Natural killer cell (primary cell): Measurements from ENCODE around the gene STARD10. TPM values are rescaled to one million over a fixed set of nuclear protein-coding genes. Genes with fewer than 3 reads are reported as not detected.

ENCODE experiments used
- ATAC-seq, 3 donors: fragments of 150-1000 bp in 2 of 3; fragments of 200-7000 bp in 1 of 3; cut with Tn5 transposase; 1 replicate in 1 of 3; 2 replicates in 2 of 3; pipeline ENCODE4 v1.10.0; 2021; ENCODE audit warnings: mild to moderate bottlenecking in 2 of 3, moderate library complexity in 2 of 3
- DNase-seq, 2 donors: peaks; one replicate each; pipeline versions ENCODE4 v3.0.0 to v3.0.0-alpha.2; 2013 to 2021; ENCODE audit warnings: mixed read lengths in 1 of 2
- H3K27ac ChIP-seq: one replicate; pipeline ENCODE4 v1.5.1; 2013; ENCODE audit warnings: mild to moderate bottlenecking, low read length
- H3K27me3 ChIP-seq: one replicate; pipeline ENCODE4 v1.6.1; 2013; ENCODE audit warnings: low read length; ENCODE audit not compliant: control insufficient read depth, insufficient read depth
- H3K36me3 ChIP-seq: one replicate; pipeline ENCODE4 v1.6.1; 2013; ENCODE audit warnings: low read length; ENCODE audit not compliant: control insufficient read depth, insufficient read depth
- H3K4me1 ChIP-seq: one replicate; pipeline ENCODE4 v1.6.1; 2013; ENCODE audit warnings: low read length; ENCODE audit not compliant: control insufficient read depth, insufficient read depth
- H3K4me3 ChIP-seq: one replicate; pipeline ENCODE4 v1.5.1; 2013; ENCODE audit warnings: low read length
- H3K9me3 ChIP-seq: one replicate; pipeline ENCODE4 v1.6.1; 2013; ENCODE audit warnings: low read length; ENCODE audit not compliant: control insufficient read depth, insufficient read depth
- H3K27ac Mint-ChIP-seq, 2 donors: one replicate each; pipeline ENCODE4 v1.8.0; 2022; ENCODE audit warnings: mild to moderate bottlenecking in 2 of 2, mixed read lengths in 2 of 2, moderate library complexity in 1 of 2
- H3K27me3 Mint-ChIP-seq, 2 donors: one replicate each; pipeline ENCODE4 v1.8.0; 2022; ENCODE audit warnings: low read depth in 2 of 2, mixed read lengths in 2 of 2
- H3K36me3 Mint-ChIP-seq: one replicate; pipeline ENCODE4 v1.8.0; 2022; ENCODE audit warnings: mixed read lengths
- H3K4me1 Mint-ChIP-seq, 2 donors: one replicate each; pipeline ENCODE4 v1.8.0; 2022; ENCODE audit warnings: mixed read lengths in 2 of 2
- H3K4me3 Mint-ChIP-seq: one replicate; pipeline ENCODE4 v1.8.0; 2022; ENCODE audit warnings: mild to moderate bottlenecking, moderate library complexity, mixed read lengths
- H3K9me3 Mint-ChIP-seq, 2 donors: one replicate each; pipeline ENCODE4 v1.8.0; 2022; ENCODE audit warnings: mixed read lengths in 2 of 2
- CTCF ChIP-seq: fragments of 200-600 bp; IDR thresholded peaks from one replicate; pipeline ENCODE4 v1.8.0; 2022; ENCODE audit warnings: antibody characterized with exemption
- WGBS: methylation state at CpG from one replicate; pipeline ENCODE4 v1.1.7; 2013; ENCODE audit warnings: missing lambda C conversion rate; ENCODE audit not compliant: insufficient coverage; 5-methylcytosine and 5-hydroxymethylcytosine counted together
- intact Hi-C: fragments of 100-400 bp; cut with micrococcal nuclease; formaldehyde crosslinking; loops from one replicate; pipeline ENCODE4 v1.14.2; 2022
- total RNA-seq, 4 donors: library from RNA; stranded (reverse); fragments of 120-200 nt in 1 of 4; gene quantifications; one replicate each; pipeline versions ENCODE4 v1.2.3 to v1.2.4, GENCODE V29; 2013 to 2022

The STARD10 gene
- total RNA-seq, 3 donors from 2014 or later (not counting 1 experiment from before 2014, with no cell fraction given), result 10.9 to 17.3 (median 11.7) TPM

DNA sequence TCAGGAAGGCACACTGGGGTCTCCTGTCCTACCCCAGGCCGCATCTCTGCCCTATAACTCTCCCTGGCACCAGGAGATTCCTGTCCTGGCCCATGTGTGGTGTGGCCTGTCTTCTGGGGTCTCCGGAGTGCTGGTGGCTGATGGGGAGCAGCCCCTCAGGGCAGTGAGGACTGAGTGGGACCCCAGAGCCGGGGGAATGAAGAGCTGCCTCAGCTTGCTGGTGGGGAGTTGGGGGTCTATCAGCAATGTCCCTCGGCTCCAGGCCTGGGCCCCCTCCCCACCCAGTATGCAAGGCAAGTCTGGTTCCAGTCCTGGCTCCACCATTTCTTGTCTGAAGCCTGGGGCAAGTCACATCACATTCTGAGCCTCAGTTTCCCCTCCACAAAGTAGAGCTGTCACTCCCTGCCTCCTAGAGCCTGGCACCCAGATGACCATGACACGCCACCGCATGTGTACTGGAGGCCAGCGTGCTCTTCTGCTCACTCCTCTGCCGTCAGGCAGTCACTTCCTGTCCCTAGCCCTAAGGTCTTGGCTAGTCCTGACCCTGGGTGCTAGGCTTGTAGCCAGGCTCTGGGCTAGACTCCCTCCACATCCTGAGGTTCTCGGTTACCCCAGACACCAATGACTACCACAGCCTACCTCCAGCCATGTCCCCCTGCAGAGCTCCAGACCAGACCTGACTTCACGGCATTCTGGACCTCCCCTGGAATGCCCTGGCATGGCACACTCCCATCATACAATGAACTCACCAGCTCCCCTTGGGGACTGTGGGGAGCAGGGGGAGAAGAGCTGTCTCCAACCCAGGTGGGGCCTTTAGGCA lies 54.4 kb downstream of the STARD10 start:
- intact Hi-C loops, result no loop called here
- Mint-ChIP-seq H3K9me3 (no peaks in the 10 kb centered on the region), H3K4me1 (peaks cover 85 to 87% of the 10 kb centered on the region in 2 donors), H3K36me3 (no peaks in the 10 kb centered on the region), H3K4me3 (peak overlapping the region; percentile 87), H3K27me3 (no peaks in the 10 kb centered on the region), H3K27ac (peak overlapping the region; percentile 97 to 100)
- no peak for TF ChIP-seq CTCF
- Histone ChIP-seq H3K9me3 (no peaks in the 10 kb centered on the region), H3K4me3 (peak overlapping the region; percentile 40), H3K4me1 (peaks cover 97% of the 10 kb centered on the region), H3K27ac (peak overlapping the region; percentile 97), H3K27me3 (no peaks in the 10 kb centered on the region), H3K36me3 (peaks cover 6% of the 10 kb centered on the region)
- no peak for ATAC-seq
- no peak for DNase-seq
- 55% methylated on average over 10 of the region's 10 CpGs for WGBS

DNA sequence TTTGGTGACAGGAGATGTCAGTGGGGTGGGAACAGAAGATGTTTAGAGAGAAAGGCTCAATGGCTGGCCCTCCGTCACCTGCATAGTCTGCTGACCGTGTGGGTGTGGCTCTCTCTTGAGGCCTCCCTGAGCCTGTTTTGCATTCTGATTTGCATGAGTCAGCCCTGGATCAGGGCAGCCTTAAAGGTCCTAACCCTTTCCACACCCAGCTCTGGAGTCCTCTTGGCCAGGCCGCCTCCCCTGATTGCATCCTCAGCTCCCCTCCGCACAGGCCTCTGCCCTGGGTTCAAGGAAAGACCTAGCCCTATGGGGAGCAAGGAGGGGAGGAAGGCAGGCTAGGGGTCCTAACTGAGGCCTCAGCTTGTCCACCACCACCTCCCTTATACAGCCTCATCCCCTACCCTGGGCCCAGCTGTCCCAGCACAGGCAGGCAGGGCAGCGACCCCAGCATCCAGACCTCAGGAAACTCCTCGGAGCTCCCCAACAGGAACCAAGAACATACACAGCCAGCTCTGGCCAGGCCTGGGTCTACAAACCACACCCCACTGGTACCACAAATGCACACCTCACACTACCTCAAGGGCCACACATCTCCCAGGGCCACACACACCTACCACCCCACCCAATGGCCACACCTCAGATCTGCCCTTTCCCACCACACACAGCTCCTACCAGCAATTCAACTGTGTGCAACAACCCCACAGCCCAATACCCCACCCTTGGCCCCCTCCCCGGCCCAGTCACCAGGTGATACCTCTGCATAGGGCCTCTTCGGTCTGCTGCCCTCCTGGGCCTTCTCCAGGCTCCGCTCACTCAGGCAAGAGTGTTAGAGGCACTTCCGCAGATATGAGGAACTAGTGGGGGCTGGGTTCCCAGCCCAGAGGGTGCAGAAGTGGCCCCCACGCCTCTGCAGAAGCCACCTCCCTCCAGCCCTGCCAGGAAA lies 55.4 kb downstream of the STARD10 start:
- Histone ChIP-seq H3K27ac (peak overlapping the region; percentile 97), H3K4me3 (peak overlapping the region; percentile 40), H3K9me3 (no peaks in the 10 kb centered on the region), H3K36me3 (peaks cover 6% of the 10 kb centered on the region), H3K27me3 (no peaks in the 10 kb centered on the region), H3K4me1 (peaks cover 95% of the 10 kb centered on the region)
- no peak for TF ChIP-seq CTCF
- Mint-ChIP-seq H3K9me3 (no peaks in the 10 kb centered on the region), H3K36me3 (no peaks in the 10 kb centered on the region), H3K27me3 (no peaks in the 10 kb centered on the region), H3K4me1 (peaks cover 76 to 83% of the 10 kb centered on the region in 2 donors), H3K27ac (peak overlapping the region; percentile 97 to 100), H3K4me3 (peak overlapping the region; percentile 87)
- DNase-seq (peak; percentile 37 to 58), ATAC-seq (peak; percentile 17 to 33 (median 30))
- intact Hi-C loops, result no loop called here
- 21% methylated on average over 10 of the region's 11 CpGs for WGBS

GRCh38 chr11:72737336-72737735 lies 56.5 kb downstream of the STARD10 start:
- H3K36me3 Mint-ChIP-seq, result no peaks in the 10 kb centered on the region
- no peaks in the 10 kb centered on the region for H3K27me3 Mint-ChIP-seq
- WGBS, result 90% methylated on average over 1 of the region's 1 CpG
- H3K4me1 ChIP-seq, result peaks cover 95% of the 10 kb centered on the region
- H3K27ac Mint-ChIP-seq, result peak overlapping the region; percentile 97 to 100
- peaks cover 6% of the 10 kb centered on the region for H3K36me3 ChIP-seq
- TF ChIP-seq CTCF, result no peak
- DNase-seq (no peak), ATAC-seq (no peak)
- H3K27ac ChIP-seq, result peak overlapping the region; percentile 97
- peaks cover 78 to 83% of the 10 kb centered on the region in 2 donors for H3K4me1 Mint-ChIP-seq
- no peaks in the 10 kb centered on the region for H3K9me3 Mint-ChIP-seq
- H3K9me3 ChIP-seq, result no peaks in the 10 kb centered on the region
- intact Hi-C loops, result loop anchor here (2.0 kb wide), 1 partner anchor 15 kb away; the partner anchor contains the start of gene ARAP1
- no peak overlapping the region for H3K4me3 ChIP-seq
- peak overlapping the region; percentile 87 for H3K4me3 Mint-ChIP-seq
- no peaks in the 10 kb centered on the region for H3K27me3 ChIP-seq
